Esophagus muscularis mucosa (tissue), 4 donors: Measurements from ENCODE around the gene DNAAF2. TPM values are rescaled to one million over a fixed set of nuclear protein-coding genes. Genes with fewer than 3 reads are reported as not detected.

ENCODE experiments used
- DNase-seq: peaks from one replicate; pipeline ENCODE4 v3.0.0-alpha.2; 2017; ENCODE audit errors: extremely low spot score
- H3K27ac ChIP-seq, 4 donors: fragments of 200-600 bp; sonication (generic); replicated peaks in 1 of 4; 1 replicate in 3 of 4; 2 replicates in 1 of 4; pipeline ENCODE4 v1.5.1; 2016 to 2019; ENCODE audit warnings: mild to moderate bottlenecking in 1 of 4
- H3K27me3 ChIP-seq, 4 donors: fragments of 200-600 bp; sonication (generic); one replicate each; pipeline versions ENCODE4 v1.5.1 to v1.6.0; 2016 to 2019
- H3K36me3 ChIP-seq, 4 donors: fragments of 200-600 bp; sonication (generic); one replicate each; pipeline ENCODE4 v1.5.1; 2016 to 2019
- H3K4me1 ChIP-seq, 4 donors: fragments of 200-600 bp; sonication (generic); one replicate each; pipeline ENCODE4 v1.5.1; 2016 to 2019
- H3K4me3 ChIP-seq, 4 donors: fragments of 200-600 bp; sonication (generic); 1 replicate in 2 of 4; 2 replicates in 2 of 4; pipeline ENCODE4 v1.5.1; 2016 to 2019; ENCODE audit warnings: mild to moderate bottlenecking in 4 of 4, moderate library complexity in 1 of 4
- H3K9me3 ChIP-seq, 4 donors: fragments of 200-600 bp; sonication (generic); 1 replicate in 3 of 4; 2 replicates in 1 of 4; pipeline ENCODE4 v1.5.1; 2016 to 2019
- EP300 ChIP-seq: sonication (generic); formaldehyde crosslinking; IDR thresholded peaks from one replicate; pipeline ENCODE4 v1.6.1; 2017; ENCODE audit warnings: antibody characterized with exemption
- POLR2A ChIP-seq: fragments of 450-650 bp; IDR thresholded peaks from one replicate; pipeline ENCODE4 v1.6.1; 2017; ENCODE audit warnings: antibody characterized with exemption, moderate library complexity, mild to moderate bottlenecking, low read depth
- POLR2AphosphoS5 ChIP-seq, 2 donors: sonication (generic); formaldehyde crosslinking; IDR thresholded peaks; one replicate each; pipeline ENCODE4 v1.6.1; 2017; ENCODE audit warnings: antibody characterized with exemption in 2 of 2
- WGBS: methylation state at CpG from one replicate; pipeline ENCODE4 v1.1.5; 2018; 5-methylcytosine and 5-hydroxymethylcytosine counted together
- intact Hi-C: fragments of 100-400 bp; cut with DNase I; formaldehyde crosslinking; loops from one replicate; pipeline ENCODE4 v1.15.1; 2023
- total RNA-seq, 4 donors: library from RNA; depleted of rRNA; stranded (reverse); fragments of >200 nt; gene quantifications; one replicate each; pipeline versions ENCODE4 v1.1.0 to v1.2.1, GENCODE V29; 2016
- TF ChIP-seq, protein P1 (sequence below), 3 experiments: fragments of 200-600 bp in 2 of 3; fragments of 450-650 bp in 1 of 3; sonication (generic) in 2 of 3; IDR thresholded peaks; one replicate each; pipeline ENCODE4 v1.5.1; 2017 to 2019; ENCODE audit warnings: antibody characterized with exemption in 3 of 3, mild to moderate bottlenecking in 2 of 3, moderate library complexity in 1 of 3

The DNAAF2 gene
- total RNA-seq, 4 donors from 2014 or later = 6.5 to 8.8 (median 7.6) TPM

DNA sequence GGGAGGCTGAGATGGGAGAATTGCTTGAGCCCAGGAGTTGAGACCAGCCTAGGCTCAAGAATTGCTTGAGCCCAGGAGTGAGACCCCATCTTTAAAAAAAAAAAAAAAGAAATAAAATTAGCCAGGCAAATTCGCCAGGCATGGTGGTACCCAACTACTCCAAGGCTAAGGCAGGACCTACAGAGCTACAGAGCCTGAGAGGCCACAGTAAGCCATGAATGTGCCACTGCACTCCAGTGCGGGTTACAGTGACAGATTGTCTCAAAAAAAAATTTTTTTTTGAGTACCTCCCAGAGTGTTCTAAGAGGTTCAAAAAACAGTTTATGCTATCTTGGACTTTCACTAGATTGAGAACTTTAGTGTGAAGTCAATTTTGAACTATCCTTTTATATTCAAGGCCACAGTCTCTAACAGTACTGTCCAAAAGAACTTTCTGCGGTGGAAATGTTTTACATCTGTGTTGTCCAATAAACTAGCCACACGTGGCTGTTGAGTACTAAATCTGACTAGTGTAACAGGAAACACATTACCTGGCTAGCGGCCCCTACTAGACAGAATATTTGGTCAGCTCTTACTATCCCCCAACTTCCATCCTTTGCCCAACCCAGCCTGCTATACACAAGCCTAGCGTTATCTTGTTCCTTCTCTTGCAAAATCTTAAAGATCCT lies 17.1 kb downstream of the DNAAF2 start:
- Histone ChIP-seq H3K27ac (no peak overlapping the region), H3K36me3 (peaks cover 0 to 23% (median 16%) of the 10 kb centered on the region in 4 donors), H3K4me3 (no peak overlapping the region), H3K9me3 (no peaks in the 10 kb centered on the region), H3K4me1 (peaks cover 23 to 36% (median 31%) of the 10 kb centered on the region in 4 donors), H3K27me3 (no peaks in the 10 kb centered on the region)
- intact Hi-C loops = no loop called here
- DNase-seq = no peak
- WGBS = 86% methylated on average over 6 of the region's 6 CpGs
- TF ChIP-seq EP300 (no peak), POLR2AphosphoS5 (IDR thresholded peaks at IDR 0.05) (no peak), POLR2A (no peak)
- TF ChIP-seq, protein P1, sequence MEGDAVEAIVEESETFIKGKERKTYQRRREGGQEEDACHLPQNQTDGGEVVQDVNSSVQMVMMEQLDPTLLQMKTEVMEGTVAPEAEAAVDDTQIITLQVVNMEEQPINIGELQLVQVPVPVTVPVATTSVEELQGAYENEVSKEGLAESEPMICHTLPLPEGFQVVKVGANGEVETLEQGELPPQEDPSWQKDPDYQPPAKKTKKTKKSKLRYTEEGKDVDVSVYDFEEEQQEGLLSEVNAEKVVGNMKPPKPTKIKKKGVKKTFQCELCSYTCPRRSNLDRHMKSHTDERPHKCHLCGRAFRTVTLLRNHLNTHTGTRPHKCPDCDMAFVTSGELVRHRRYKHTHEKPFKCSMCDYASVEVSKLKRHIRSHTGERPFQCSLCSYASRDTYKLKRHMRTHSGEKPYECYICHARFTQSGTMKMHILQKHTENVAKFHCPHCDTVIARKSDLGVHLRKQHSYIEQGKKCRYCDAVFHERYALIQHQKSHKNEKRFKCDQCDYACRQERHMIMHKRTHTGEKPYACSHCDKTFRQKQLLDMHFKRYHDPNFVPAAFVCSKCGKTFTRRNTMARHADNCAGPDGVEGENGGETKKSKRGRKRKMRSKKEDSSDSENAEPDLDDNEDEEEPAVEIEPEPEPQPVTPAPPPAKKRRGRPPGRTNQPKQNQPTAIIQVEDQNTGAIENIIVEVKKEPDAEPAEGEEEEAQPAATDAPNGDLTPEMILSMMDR (IDR thresholded peaks at IDR 0.05) = no peak

DNA sequence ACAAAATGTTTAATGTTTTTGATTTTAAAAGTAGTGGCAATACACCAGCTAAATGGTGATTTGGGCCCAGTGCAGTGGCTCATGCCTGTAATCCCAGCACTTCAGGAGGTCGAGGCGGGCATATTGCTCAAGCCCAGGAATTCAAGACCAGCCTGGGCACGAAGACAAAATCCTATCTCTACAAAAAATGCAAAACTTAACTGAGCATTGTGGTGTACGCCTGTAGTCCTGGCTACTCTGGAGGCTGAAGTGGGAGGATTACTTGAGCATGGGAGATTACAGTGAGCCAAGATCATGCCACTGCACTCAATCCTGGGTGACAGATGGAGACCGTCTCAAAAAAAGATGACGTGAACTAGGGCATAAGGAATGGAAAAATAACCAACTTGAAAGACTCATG lies 19.3 kb downstream of the DNAAF2 start:
- intact Hi-C loops = no loop called here
- Histone ChIP-seq H3K4me3 (no peak overlapping the region), H3K36me3 (peaks cover 0 to 23% (median 16%) of the 10 kb centered on the region in 4 donors), H3K27ac (no peak overlapping the region), H3K4me1 (peaks cover 9 to 17% (median 13%) of the 10 kb centered on the region in 4 donors), H3K27me3 (no peaks in the 10 kb centered on the region), H3K9me3 (no peaks in the 10 kb centered on the region)
- no peak for TF ChIP-seq EP300
- TF ChIP-seq, protein P1 (IDR thresholded peaks at IDR 0.05) = no peak
- no peak for TF ChIP-seq POLR2AphosphoS5 (IDR thresholded peaks at IDR 0.05)
- no peak for TF ChIP-seq POLR2A
- no peak for DNase-seq
- 92% methylated on average over 6 of the region's 6 CpGs for WGBS

DNA sequence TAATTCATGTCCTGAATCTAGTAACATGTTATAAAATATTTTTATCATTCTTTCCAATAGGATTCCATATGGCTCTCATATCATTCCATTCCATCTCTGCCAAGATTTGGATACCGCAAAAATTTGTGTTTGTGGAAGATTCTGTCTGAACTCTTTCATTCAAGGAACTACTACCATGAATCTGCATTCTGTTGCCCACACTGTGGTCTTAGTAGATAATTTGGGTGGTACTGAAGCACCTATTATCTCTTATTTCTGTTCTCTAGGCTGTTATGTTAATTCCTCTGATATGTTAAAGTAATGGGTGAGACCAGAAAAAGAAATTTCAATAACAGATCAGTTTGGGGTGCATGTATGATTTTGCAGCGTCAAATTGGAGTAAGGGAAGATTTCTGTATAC lies 20.8 kb downstream of the DNAAF2 start:
- 98% methylated on average over 2 of the region's 2 CpGs for WGBS
- intact Hi-C loops = no loop called here

DNA sequence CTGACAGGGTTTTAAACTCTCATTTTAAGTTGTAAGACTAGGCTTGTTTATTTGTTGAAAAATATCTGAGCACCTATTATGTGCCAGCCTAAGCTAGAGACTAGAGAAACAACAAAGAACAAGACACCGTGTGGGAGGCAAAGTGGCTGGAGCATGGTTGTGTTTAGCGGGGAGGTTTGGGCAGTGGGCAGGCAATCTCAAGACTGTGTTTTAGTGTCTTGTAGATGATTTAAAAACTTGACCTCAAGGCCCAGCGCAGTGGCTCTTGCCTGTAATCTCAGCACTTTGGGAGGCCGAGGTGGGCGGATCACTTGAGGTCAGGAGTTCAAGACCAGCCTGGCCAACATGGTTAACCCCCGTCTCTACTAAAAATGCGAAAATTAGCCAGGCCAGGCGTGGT lies 22.4 kb downstream of the DNAAF2 start:
- Histone ChIP-seq H3K4me3 (no peak overlapping the region), H3K36me3 (peaks cover 0 to 10% (median 6%) of the 10 kb centered on the region in 4 donors), H3K4me1 (no peaks in the 10 kb centered on the region), H3K27me3 (no peaks in the 10 kb centered on the region), H3K27ac (no peak overlapping the region), H3K9me3 (no peaks in the 10 kb centered on the region)
- TF ChIP-seq, protein P1 (IDR thresholded peaks at IDR 0.05) = no peak
- TF ChIP-seq EP300 (no peak), POLR2A (no peak), POLR2AphosphoS5 (IDR thresholded peaks at IDR 0.05) (no peak)
- intact Hi-C loops = no loop called here
- 90% methylated on average over 8 of the region's 8 CpGs for WGBS
- DNase-seq = no peak

More for the DNA sequence above, 20.8 kb downstream of the DNAAF2 start:
- H3K36me3 ChIP-seq = peaks cover 0 to 23% (median 16%) of the 10 kb centered on the region in 4 donors
- no peak overlapping the region for H3K27ac ChIP-seq
- H3K9me3 ChIP-seq = no peaks in the 10 kb centered on the region
- H3K4me3 ChIP-seq = no peak overlapping the region
- DNase-seq = no peak
- TF ChIP-seq POLR2AphosphoS5 (IDR thresholded peaks at IDR 0.05) (no peak), EP300 (no peak)
- TF ChIP-seq, protein P1 (IDR thresholded peaks at IDR 0.05) = no peak
- peaks cover 4 to 10% (median 6%) of the 10 kb centered on the region in 4 donors for H3K4me1 ChIP-seq
- H3K27me3 ChIP-seq = no peaks in the 10 kb centered on the region

DNA sequence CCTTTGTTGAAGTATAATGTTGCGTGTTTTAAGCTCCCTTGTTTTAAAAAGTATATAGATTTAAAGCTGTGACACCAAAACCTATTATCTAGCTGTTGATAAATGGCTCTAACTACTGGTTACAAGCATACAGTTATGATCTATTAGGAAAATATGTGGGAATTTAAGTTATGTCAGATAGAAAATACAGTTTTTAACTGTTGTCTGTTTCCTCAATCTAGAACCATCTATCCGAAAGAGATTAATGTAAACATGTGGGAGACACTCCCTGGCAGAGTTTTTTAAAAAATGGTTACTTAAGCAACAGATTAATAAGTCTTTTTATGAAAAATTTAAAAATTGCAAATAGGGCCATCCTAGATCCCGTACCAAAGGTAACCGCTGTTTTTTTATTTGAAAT lies 22.8 kb downstream of the DNAAF2 start:
- 90% methylated on average over 4 of the region's 4 CpGs for WGBS
- intact Hi-C loops = no loop called here
- H3K4me3 ChIP-seq = no peak overlapping the region
- DNase-seq = no peak
- H3K27me3 ChIP-seq = no peaks in the 10 kb centered on the region
- TF ChIP-seq, protein P1 (IDR thresholded peaks at IDR 0.05) = no peak
- TF ChIP-seq POLR2A (no peak), POLR2AphosphoS5 (IDR thresholded peaks at IDR 0.05) (no peak), EP300 (no peak)
- no peak overlapping the region for H3K27ac ChIP-seq
- H3K4me1 ChIP-seq = no peaks in the 10 kb centered on the region
- no peaks in the 10 kb centered on the region for H3K9me3 ChIP-seq
- peaks cover 0 to 9% (median 3%) of the 10 kb centered on the region in 4 donors for H3K36me3 ChIP-seq
